ENCODE results near the gene ORMDL3. TPM values are rescaled to one million over a fixed set of nuclear protein-coding genes. Genes with fewer than 3 reads are reported as not detected.

The ORMDL3 gene
- 19.6 and 20.9 TPM in 2 replicates for total RNA-seq (2014; rRNA removed; shearing (Covaris generic))
- 21.6 and 21.7 TPM in 2 replicates for polyA plus RNA-seq (2015; cell fraction: cytosol; rRNA removed)
- polyA plus RNA-seq (2015; cell fraction: nucleus; rRNA removed): 10.6 and 16.3 TPM in 2 replicates

- peak; percentile 88 for DNase-seq (ENCODE audit: low read depth)
Measured at GRCh38 chr17:39927101-39927928, at the start of gene ORMDL3, which contains the start of gene LRRC3C. TSS of gene ORMDL3 (minus strand) at chr17:39927601. CDS start at chr17:39924203, 3,398 bp downstream. TSS of gene LRRC3C (plus strand) at chr17:39927732. CDS start at chr17:39941524, 13,792 bp downstream.

DNA sequence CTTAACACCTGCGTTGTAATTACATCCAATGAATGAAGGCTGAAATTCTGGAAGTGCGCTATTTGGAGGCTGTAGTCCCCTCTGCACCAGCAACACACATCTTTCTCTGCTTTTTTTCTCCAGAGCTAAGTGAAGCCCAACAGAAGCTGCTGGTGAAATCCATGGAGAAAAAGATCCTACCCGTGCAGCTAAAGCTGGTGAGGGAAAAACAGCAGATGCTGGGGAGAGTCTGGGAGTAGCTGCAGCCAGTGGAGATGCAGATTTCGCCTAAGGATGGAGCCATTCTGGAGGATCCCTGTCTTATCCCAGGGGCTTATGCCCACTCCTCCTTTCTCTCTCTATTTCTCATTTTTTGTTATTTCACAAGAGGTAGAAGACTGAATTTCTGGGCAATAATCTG is 48.4 kb upstream of the ORMDL3 start:
- DNase-seq (ENCODE audit: low read depth): no peak

GRCh38 chr17:39974433-39974832 is 47.0 kb upstream of the ORMDL3 start:
- no peak for DNase-seq (ENCODE audit: low read depth)

- no peak for DNase-seq (ENCODE audit: low read depth)
Measured at GRCh38 chr17:39973496-39973895, 46.1 kb upstream of the ORMDL3 start.

DNA sequence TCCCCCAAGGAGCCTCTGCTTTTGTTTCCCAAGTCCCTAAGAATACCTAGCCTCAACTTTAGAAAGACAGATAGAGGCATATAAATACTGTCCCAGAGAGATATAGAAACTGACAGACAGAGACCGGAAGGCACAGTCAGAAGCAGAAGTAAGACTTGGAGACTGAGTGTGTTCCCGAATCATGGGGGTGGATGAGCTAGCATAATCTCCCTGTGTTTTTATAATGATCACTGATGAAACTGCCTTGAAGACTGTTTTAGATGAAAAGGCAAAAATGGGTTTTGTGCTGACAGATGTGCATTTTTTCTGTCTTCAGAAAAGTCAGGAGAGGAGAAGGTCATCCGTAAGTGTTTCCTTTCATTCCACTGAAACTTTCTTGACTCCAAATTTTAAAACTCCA is 44.9 kb upstream of the ORMDL3 start:
- no peak for DNase-seq (ENCODE audit: low read depth)

GRCh38 chr17:39971076-39971603 is 43.7 kb upstream of the ORMDL3 start:
- DNase-seq (ENCODE audit: low read depth): no peak

- DNase-seq (ENCODE audit: low read depth): no peak
Measured at GRCh38 chr17:39970157-39970692, 42.8 kb upstream of the ORMDL3 start.

DNA sequence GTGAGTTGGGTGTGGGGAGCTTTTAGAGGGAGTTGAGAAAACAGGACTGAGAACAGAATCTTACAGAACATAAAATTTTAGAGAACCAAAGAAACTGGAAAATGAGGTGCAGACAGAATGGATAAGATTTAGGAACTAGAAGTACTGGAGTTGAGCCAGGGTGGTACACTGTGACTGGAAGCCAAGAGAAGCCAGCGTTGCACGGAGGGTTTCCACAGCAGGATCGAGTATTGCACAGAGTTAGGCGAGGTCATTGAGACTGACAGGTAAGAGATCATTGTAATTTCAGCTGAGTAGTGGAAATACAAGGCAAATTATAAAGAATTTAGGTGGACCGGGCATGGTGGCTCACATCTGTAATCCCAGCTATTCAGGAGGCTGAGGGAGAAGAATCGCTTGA is 42.0 kb upstream of the ORMDL3 start:
- no peak for DNase-seq (ENCODE audit: low read depth)

DNA sequence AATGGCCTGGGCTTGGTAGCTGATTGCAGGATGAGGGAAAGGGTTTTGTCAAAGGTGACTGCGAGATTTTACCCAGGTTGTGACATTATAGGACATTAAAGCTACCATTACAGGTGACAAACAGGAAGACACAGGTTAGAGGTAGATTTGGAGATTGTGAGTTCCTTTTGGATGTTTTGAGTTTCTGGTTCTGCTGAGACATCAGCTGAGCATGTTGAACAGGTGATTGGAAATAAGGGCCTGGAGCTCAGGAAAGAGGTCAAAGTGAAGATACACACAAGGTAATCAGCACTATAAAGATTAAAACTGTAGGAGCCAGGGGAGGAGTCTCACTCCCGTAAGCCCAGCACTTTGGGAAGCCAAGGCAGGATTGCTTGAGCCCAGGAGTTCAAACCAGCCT is 41.4 kb upstream of the ORMDL3 start:
- no peak for DNase-seq (ENCODE audit: low read depth)

DNA sequence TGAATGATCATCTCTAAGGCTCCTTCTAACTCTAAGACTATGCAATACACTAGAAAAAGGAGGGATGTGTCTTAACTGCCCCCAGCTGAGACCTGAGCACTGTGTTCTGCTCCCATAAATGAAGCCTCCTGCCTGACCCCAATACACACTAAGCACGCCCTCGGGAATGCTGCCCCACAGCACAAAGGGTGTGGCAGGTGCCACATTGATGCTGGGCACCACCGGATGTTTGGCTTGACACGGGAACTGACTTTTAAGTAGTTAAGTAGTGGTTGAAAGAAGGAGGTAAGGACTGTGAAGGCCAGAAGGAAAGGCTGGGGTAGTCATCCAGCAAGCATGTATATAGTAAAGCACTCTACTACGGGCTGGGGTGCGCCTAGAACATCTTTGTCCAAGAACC is 39.4 kb upstream of the ORMDL3 start:
- no peak for DNase-seq (ENCODE audit: low read depth)

DNA sequence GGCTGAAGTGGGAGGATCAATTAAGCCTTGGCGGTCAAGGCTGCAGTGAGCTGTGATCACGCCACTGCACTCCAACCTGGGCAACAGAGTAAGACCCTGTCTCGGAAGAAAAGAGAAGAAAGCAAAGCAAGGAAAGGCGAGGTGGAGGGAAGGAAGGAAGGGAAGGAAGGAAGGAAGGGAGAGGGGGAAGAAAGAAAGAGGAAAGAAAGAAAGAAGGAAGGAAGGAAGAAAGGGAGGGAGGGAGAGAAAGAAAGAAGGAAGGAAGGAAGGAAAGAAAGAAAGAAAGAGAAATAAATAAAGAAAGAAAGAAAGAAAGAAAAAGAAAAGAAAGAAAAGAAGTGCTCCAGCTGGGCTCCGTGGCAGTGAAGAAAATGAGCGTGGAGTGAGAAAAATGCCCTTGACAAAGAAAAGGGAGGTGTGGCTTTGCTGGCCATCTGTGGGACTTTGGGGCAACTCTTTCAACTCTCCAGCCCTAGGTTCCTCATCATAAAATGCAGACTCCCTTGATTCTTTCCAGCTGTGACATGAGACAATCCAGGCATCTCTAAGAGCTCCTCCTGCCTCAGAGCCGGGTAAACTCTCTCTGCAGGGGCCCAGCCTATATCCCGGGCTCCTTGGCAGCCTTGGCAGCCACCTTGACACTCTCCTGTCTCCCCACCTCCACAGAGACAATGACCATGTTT is 37.8 kb upstream of the ORMDL3 start:
- DNase-seq (ENCODE audit: low read depth): no peak

- DNase-seq (ENCODE audit: low read depth): no peak
Measured at GRCh38 chr17:39963829-39964228, 36.4 kb upstream of the ORMDL3 start.

DNA sequence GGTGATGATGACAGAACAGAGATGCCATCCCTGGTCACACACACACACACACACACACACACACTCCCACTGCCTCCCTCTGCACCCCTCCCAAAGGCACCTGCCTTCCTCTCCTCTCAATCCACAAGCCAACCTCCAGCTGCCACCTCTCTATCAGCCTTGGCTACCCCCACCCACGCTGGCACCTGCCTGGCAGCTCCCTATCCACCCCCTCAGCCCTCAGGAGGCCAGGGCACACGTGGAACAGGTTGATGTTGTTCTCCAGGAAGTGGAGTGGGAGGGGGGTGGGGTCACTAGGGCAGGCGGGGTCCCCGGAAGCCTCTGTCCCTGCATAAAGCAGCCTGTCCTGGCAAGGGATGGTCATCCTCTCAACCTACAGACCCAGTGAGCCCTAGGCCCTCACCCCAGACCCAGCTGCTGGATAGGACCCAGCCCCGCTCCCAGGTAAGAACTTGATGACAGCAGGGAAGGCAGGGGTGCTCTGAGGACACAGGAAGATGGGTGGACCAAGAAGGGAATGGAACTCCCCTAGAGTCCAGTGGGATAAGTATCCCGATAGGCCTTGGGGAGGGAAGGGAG is 35.3 kb upstream of the ORMDL3 start, which contains the start of gene GSDMA:
TSS of gene GSDMA (plus strand) at position 363 of the 579 bp plus-strand sequence. CDS start 2,684 bp downstream, outside the sequence.
- no peak for DNase-seq (ENCODE audit: low read depth)

GRCh38 chr17:39960524-39961041 is 33.2 kb upstream of the ORMDL3 start:
- no peak for DNase-seq (ENCODE audit: low read depth)

GRCh38 chr17:39955726-39956225 is 28.4 kb upstream of the ORMDL3 start:
- no peak for DNase-seq (ENCODE audit: low read depth)

GRCh38 chr17:39954876-39955275 is 27.5 kb upstream of the ORMDL3 start:
- DNase-seq (ENCODE audit: low read depth): no peak

DNA sequence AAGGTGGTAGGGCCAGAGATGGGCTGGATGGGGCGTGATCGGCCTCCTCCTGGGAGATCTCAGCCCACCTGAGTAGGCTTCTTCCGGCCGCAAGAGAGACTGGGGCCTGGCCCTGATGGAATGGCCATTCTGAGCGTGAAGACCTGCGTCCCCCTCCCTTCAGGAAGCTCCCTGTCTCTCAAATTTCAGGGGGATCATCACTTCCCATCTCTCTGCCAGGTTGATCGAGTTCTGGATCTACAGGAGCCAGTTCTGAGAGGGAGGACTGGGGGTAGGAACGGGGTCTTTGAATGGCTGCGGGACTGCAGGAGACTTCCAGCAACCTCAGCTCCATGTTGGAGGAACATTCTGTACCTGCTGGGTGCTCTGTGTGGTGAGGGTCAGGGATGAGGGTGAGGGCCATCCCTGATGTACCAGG is 26.1 kb upstream of the ORMDL3 start:
- no peak for DNase-seq (ENCODE audit: low read depth)

DNA sequence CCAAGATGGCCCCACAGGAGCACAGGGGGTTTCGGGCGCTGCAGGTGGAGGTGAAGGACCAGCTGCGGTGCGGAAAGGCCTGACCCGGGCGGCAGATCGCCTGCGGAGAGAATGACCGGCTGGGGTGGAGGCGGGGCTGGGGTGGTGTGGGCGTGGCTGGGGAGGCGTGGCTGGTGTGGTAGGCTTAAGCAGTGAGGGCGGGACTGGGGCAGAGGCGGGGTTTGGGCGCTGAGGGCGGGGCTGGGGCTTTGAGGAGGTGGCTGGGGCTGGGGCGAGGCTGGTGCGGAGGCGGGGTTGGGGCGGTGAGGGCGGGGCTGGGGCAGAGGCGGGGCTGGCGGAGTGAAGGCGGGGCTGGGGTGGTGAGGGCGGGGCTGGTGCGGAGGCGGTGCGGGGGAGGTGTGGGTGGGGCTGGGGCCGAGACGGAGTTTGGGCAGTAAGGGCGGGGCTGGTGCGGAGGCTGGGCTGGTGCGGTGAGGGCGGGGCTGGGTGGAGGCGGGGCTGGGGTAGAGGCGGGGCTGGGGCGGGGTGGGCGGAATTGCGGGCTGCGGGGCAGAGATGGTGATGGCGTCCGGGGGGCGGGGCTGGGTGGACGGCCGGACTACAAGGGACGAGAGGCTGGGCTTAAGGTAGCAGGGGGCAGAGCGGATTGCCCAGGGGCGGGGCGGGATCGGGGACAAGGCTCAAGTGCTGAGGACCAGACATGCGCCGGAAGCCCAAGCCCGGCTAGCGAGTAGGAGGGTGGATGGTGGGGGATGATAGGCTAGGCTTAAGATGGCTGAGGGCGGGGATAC is 25.5 kb upstream of the ORMDL3 start:
- peak; percentile 56 for DNase-seq (ENCODE audit: low read depth)

DNA sequence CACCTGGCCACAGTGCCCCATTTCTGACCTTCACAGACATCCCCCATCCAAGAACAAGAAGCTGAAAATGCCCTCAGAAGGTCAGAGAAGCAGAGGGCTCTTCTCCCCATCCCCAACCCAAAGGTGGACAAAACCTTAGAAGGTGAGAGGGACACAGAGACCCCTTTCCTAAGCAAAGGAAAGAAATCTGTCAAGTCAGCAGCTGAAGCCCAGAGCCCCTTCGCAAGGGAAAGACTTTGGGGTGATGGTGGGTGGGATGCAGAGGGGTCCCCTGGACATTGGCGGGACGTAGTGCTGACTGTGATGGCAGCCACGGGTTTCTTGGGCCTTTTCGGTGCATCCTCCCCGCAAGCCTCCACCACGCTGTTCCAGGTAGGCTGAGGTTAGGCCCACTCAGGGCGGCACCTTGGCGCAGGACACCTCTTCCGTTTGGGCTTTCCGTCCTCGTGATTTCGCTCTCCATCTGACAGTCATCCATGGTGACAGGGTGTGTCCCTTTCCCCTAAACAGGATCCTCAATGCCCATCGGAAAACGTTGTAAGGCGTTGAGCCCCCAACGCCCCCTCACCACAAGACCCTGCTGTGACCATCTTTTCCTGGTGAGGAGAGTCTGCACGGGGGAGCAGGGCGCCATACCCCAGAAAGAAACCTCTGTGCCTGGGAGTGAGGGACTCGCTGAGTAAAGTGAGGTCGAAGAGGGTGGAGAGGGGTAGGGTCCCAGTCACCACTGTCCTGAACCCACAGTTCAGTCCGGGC is 24.7 kb upstream of the ORMDL3 start:
- DNase-seq (ENCODE audit: low read depth): no peak

All from HT1080 (cell line).